DMS153 treated with DMSO at 0.1 percent for 48 hours (cell line): ENCODE measurements around the gene PBRM1.
"Not testable (repeated sequence)": the region's sequence is repeated elsewhere in the genome, so short reads cannot be mapped to it uniquely, and the experiment has no call there.

Experiments
- DNase-seq: peaks from one replicate; lab custom pipeline; 2025; ENCODE audit not compliant: unreplicated experiment; lab: John Stamatoyannopoulos, UW

PBRM1 gene

GRCh38 chr3:52536369-52537164, 149.1 kb downstream of the PBRM1 start, which contains the start of gene UQCC5:
Gene UQCC5 (plus strand): TSS chr3:52536605. CDS start chr3:52536756, 151 bp downstream.
- peak; percentile 59 for DNase-seq

- DNase-seq: no peak
Observed at GRCh38 chr3:52536112-52536368, 149.7 kb downstream of the PBRM1 start.

GRCh38 chr3:52535411-52536111, 150.2 kb downstream of the PBRM1 start:
- no peak for DNase-seq

GRCh38 chr3:52534281-52535183, 151.2 kb downstream of the PBRM1 start:
- DNase-seq: peak; percentile 18

GRCh38 chr3:52533623-52534280, 152.0 kb downstream of the PBRM1 start, which contains the start of gene NT5DC2:
Gene NT5DC2 (minus strand): TSS chr3:52533857. CDS start chr3:52533737, 120 bp downstream.
- DNase-seq: peak; percentile 3

- DNase-seq: no peak
Observed at GRCh38 chr3:52532838-52533622, 152.7 kb downstream of the PBRM1 start.

- no peak for DNase-seq
Observed at GRCh38 chr3:52532517-52532837, 153.2 kb downstream of the PBRM1 start.

GRCh38 chr3:52531860-52532516, 153.7 kb downstream of the PBRM1 start:
- DNase-seq: no peak

- DNase-seq: no peak
Observed at GRCh38 chr3:52530918-52531826, 154.5 kb downstream of the PBRM1 start.

GRCh38 chr3:52529376-52530333, 156.1 kb downstream of the PBRM1 start:
- no peak for DNase-seq

- no peak for DNase-seq
Observed at GRCh38 chr3:52528586-52529375, 156.9 kb downstream of the PBRM1 start.

GRCh38 chr3:52527732-52528585, 157.8 kb downstream of the PBRM1 start:
- DNase-seq: no peak

GRCh38 chr3:52527039-52527731, 158.5 kb downstream of the PBRM1 start:
- no peak for DNase-seq

- DNase-seq: not testable (repeated sequence)
Observed at GRCh38 chr3:52526671-52527038, 159.1 kb downstream of the PBRM1 start.
